Liver (tissue), 9 donors: ENCODE results near the gene AGAP5. TPM values are rescaled to one million over a fixed set of nuclear protein-coding genes. Genes with fewer than 3 reads are reported as not detected.

Source experiments
- DNase-seq: peaks from one replicate; pipeline ENCODE4 v3.0.0-alpha.2; 2017; ENCODE audit warnings: low spot score
- H3K27ac ChIP-seq, 2 donors: one replicate each; pipeline ENCODE4 v1.7.0; 2013; ENCODE audit warnings: inconsistent platforms in 2 of 2, low read length in 2 of 2, control low read depth in 1 of 2, low read depth in 1 of 2, mild to moderate bottlenecking in 1 of 2
- H3K27me3 ChIP-seq, 4 donors: one replicate each; pipeline versions ENCODE4 v1.6.1 to v1.7.0; 2013; ENCODE audit warnings: low read length in 3 of 4, inconsistent platforms in 1 of 4, mild to moderate bottlenecking in 1 of 4, moderate library complexity in 1 of 4; ENCODE audit not compliant: control insufficient read depth in 4 of 4, insufficient read depth in 4 of 4
- H3K36me3 ChIP-seq, 4 donors: one replicate each; pipeline versions ENCODE4 v1.6.1 to v1.7.0; 2013; ENCODE audit warnings: low read length in 3 of 4, mild to moderate bottlenecking in 3 of 4, low read depth in 1 of 4, moderate library complexity in 1 of 4; ENCODE audit not compliant: control insufficient read depth in 4 of 4, insufficient read depth in 3 of 4
- H3K4me1 ChIP-seq, 4 donors: one replicate each; pipeline versions ENCODE4 v1.6.1 to v1.7.0; 2013; ENCODE audit warnings: low read length in 3 of 4, mild to moderate bottlenecking in 3 of 4, moderate library complexity in 1 of 4; ENCODE audit not compliant: control insufficient read depth in 4 of 4, insufficient read depth in 4 of 4
- H3K4me3 ChIP-seq, 3 donors: one replicate each; pipeline versions ENCODE4 v1.6.1 to v1.7.0; 2013; ENCODE audit warnings: low read length in 3 of 3, control low read depth in 1 of 3, low read depth in 1 of 3, mild to moderate bottlenecking in 1 of 3
- H3K9ac ChIP-seq, 2 donors: one replicate each; pipeline ENCODE4 v1.7.0; 2013; ENCODE audit warnings: low read length in 2 of 2, mild to moderate bottlenecking in 2 of 2, moderate library complexity in 2 of 2, control low read depth in 1 of 2, low read depth in 1 of 2
- H3K9me3 ChIP-seq, 4 donors: one replicate each; pipeline versions ENCODE4 v1.6.1 to v1.7.0; 2013; ENCODE audit warnings: low read length in 3 of 4; ENCODE audit not compliant: control insufficient read depth in 4 of 4
- ATF3 ChIP-seq: IDR thresholded peaks from 2 replicates; pipeline ENCODE4 v1.6.1; 2016; ENCODE audit warnings: antibody characterized with exemption
- CTCF ChIP-seq: fragments of 150-350 bp; IDR thresholded peaks from 2 replicates; pipeline ENCODE4 v1.5.1; 2017; ENCODE audit warnings: improper control_type of control experiment, low read depth, low read length; ENCODE audit not compliant: missing input control
- EGR1 ChIP-seq, 2 donors: IDR thresholded peaks; 2 replicates each; pipeline ENCODE4 v1.6.1; 2016 to 2018; ENCODE audit warnings: antibody characterized with exemption in 2 of 2, low read depth in 2 of 2
- FOXA1 ChIP-seq: IDR thresholded peaks from 2 replicates; pipeline ENCODE4 v1.6.1; 2016; ENCODE audit warnings: antibody characterized with exemption
- FOXA2 ChIP-seq: IDR thresholded peaks from 2 replicates; pipeline ENCODE4 v1.6.1; 2016; ENCODE audit warnings: antibody characterized with exemption
- GABPA ChIP-seq, 2 donors: IDR thresholded peaks in 1 of 2; conservative IDR thresholded peaks in 1 of 2; 2 replicates each; pipeline ENCODE4 v1.6.1; 2016; ENCODE audit warnings: antibody characterized with exemption in 2 of 2, mild to moderate bottlenecking in 1 of 2, moderate library complexity in 1 of 2
- HNF4A ChIP-seq, 2 donors: conservative IDR thresholded peaks; 2 replicates each; pipeline ENCODE4 v1.6.1; 2016; ENCODE audit warnings: antibody characterized with exemption in 2 of 2, mild to moderate bottlenecking in 2 of 2
- HNF4G ChIP-seq: IDR thresholded peaks from 2 replicates; pipeline ENCODE4 v1.6.1; 2016; ENCODE audit warnings: antibody characterized with exemption
- JUND ChIP-seq, 2 donors: IDR thresholded peaks; 2 replicates each; pipeline ENCODE4 v1.6.1; 2016; ENCODE audit warnings: antibody characterized with exemption in 2 of 2
- MAX ChIP-seq: IDR thresholded peaks from 2 replicates; pipeline ENCODE4 v1.6.1; 2016; ENCODE audit warnings: antibody characterized with exemption
- NR2F2 ChIP-seq: IDR thresholded peaks from 2 replicates; pipeline ENCODE4 v1.6.1; 2016; ENCODE audit warnings: antibody characterized with exemption
- RAD21 ChIP-seq, 2 donors: IDR thresholded peaks; 2 replicates each; pipeline ENCODE4 v1.6.1; 2016; ENCODE audit warnings: antibody characterized with exemption in 2 of 2, mild to moderate bottlenecking in 2 of 2
- REST ChIP-seq: IDR thresholded peaks from 2 replicates; pipeline ENCODE4 v1.6.1; 2016; ENCODE audit warnings: antibody characterized with exemption, mild to moderate bottlenecking
- RXRA ChIP-seq, 2 donors: IDR thresholded peaks; 2 replicates each; pipeline ENCODE4 v1.6.1; 2017 to 2018; ENCODE audit warnings: antibody characterized with exemption in 2 of 2, mild to moderate bottlenecking in 1 of 2
- SP1 ChIP-seq: IDR thresholded peaks from 2 replicates; pipeline ENCODE4 v1.6.1; 2018; ENCODE audit warnings: antibody characterized with exemption, mild to moderate bottlenecking
- TAF1 ChIP-seq: conservative IDR thresholded peaks from 2 replicates; pipeline ENCODE4 v1.6.1; 2016; ENCODE audit warnings: antibody characterized with exemption, mild to moderate bottlenecking
- YY1 ChIP-seq: IDR thresholded peaks from 2 replicates; pipeline ENCODE4 v1.6.1; 2016; ENCODE audit warnings: antibody characterized with exemption, mild to moderate bottlenecking
- ZBTB33 ChIP-seq: IDR thresholded peaks from 2 replicates; pipeline ENCODE4 v1.6.1; 2016; ENCODE audit warnings: antibody characterized with exemption
- WGBS: extraction: QIAGEN DNeasy Blood & Tissue Kit; methylation state at CpG from one replicate; pipeline ENCODE4 v1.1.7; 2013; 5-methylcytosine and 5-hydroxymethylcytosine counted together
- polyA plus RNA-seq, 2 donors: library from polyadenylated mRNA; stranded (reverse) in 1 of 2; unstranded in 1 of 2; fragments of 200-250 nt in 1 of 2; fragments of >200 nt in 1 of 2; fragmentation: Nextera tagmentation in 1 of 2; extraction: Ambion mirVana in 1 of 2; gene quantifications; one replicate each; pipeline versions ENCODE4 v1.2.1 to v1.2.3, GENCODE V29; 2013 to 2015
- total RNA-seq, 2 donors: library from RNA; depleted of rRNA; stranded (reverse); fragments of >200 nt; gene quantifications; one replicate each; pipeline ENCODE4 v1.2.3, GENCODE V29; 2014
- donor health status: healthy.
- donor health status: healthy.
- donor health status: healthy.
- donor health status: healthy.
- donor health status: healthy.

AGAP5 gene
- total and polyA plus RNA-seq, 4 donors: 1.4 to 9.1 (median 2.5) TPM

- Histone ChIP-seq H3K9ac (no peak overlapping the region), H3K27ac (no peak overlapping the region), H3K9me3 (no peaks in the 10 kb centered on the region), H3K4me3 (no peak overlapping the region), H3K27me3 (no peaks in the 10 kb centered on the region), H3K4me1 (no peaks in the 10 kb centered on the region), H3K36me3 (no peaks in the 10 kb centered on the region)
- no peak for DNase-seq
- no peak for TF ChIP-seq FOXA2
- no peak for TF ChIP-seq NR2F2
- TF ChIP-seq EGR1 (IDR thresholded peaks at IDR 0.05; ENCODE audit: low read depth in 2 of 2): no peak
- TF ChIP-seq RXRA (IDR thresholded peaks at IDR 0.05): no peak
- no peak for TF ChIP-seq ZBTB33
- TF ChIP-seq RAD21 (IDR thresholded peaks at IDR 0.05): no peak
- no peak for TF ChIP-seq MAX
- TF ChIP-seq YY1: no peak
- no peak for TF ChIP-seq SP1
- TF ChIP-seq JUND (IDR thresholded peaks at IDR 0.05): no peak
- 73% methylated on average over 5 of the region's 5 CpGs for WGBS
Observed at GRCh38 chr10:73634421-73634820, 63.5 kb downstream of the AGAP5 start.

- Histone ChIP-seq H3K27me3 (no peaks in the 10 kb centered on the region), H3K4me3 (no peak overlapping the region), H3K9me3 (no peaks in the 10 kb centered on the region), H3K4me1 (peaks cover 0 to 14% (median 9%) of the 10 kb centered on the region in 4 donors), H3K27ac (no peak overlapping the region), H3K36me3 (no peaks in the 10 kb centered on the region), H3K9ac (no peak overlapping the region)
- WGBS: 93% methylated on average over 5 of the region's 5 CpGs
- no peak for TF ChIP-seq TAF1
- TF ChIP-seq FOXA2: no peak
- no peak for TF ChIP-seq GABPA (IDR thresholded peaks at IDR 0.05 in 1 of 2, conservative IDR thresholded peaks at IDR 0.05 in 1 of 2)
- no peak for TF ChIP-seq RXRA (IDR thresholded peaks at IDR 0.05)
- TF ChIP-seq HNF4A (conservative IDR thresholded peaks at IDR 0.05): no peak
- no peak for TF ChIP-seq RAD21 (IDR thresholded peaks at IDR 0.05)
- no peak for TF ChIP-seq NR2F2
- no peak for TF ChIP-seq CTCF
- no peak for TF ChIP-seq ATF3
- no peak for TF ChIP-seq EGR1 (IDR thresholded peaks at IDR 0.05; ENCODE audit: low read depth in 2 of 2)
- TF ChIP-seq REST: no peak
- TF ChIP-seq HNF4G: no peak
- no peak for TF ChIP-seq JUND (IDR thresholded peaks at IDR 0.05)
- TF ChIP-seq YY1: no peak
- no peak for TF ChIP-seq SP1
- no peak for TF ChIP-seq FOXA1
- TF ChIP-seq ZBTB33: no peak
- no peak for TF ChIP-seq MAX
- DNase-seq: no peak
Observed at GRCh38 chr10:73629165-73629564, 68.7 kb downstream of the AGAP5 start.
